GM11168 (cell line): ENCODE measurements around the gene CALU.

ENCODE experiments used
- in situ Hi-C: fragments of 300-500 bp; cut with MboI; formaldehyde crosslinking; loops from one replicate; pipeline ENCODE4 v1.12.0; 2022; ENCODE audit warnings: low sequenced_read_pairs; ENCODE audit not compliant: unreplicated experiment

Gene CALU

DNA sequence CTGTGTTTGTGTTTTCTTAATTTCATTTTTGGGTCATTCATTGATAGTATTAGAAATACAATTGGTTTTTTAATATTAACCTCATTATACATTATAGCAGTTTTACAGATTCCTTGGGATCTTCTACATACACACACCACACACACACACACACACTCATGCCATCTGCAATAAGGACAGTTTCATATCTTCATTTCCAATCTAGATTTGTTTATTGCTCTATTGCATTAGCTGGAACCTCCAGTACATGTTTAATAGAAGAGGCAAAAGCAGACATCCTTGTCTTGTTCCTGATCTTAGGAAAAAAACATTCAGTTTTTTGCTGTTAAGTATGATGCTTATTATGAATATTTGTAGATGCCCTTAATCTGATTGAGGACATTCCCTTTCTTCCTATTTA is 17.8 kb upstream of the CALU start:
- in situ Hi-C loops, result no loop called here

DNA sequence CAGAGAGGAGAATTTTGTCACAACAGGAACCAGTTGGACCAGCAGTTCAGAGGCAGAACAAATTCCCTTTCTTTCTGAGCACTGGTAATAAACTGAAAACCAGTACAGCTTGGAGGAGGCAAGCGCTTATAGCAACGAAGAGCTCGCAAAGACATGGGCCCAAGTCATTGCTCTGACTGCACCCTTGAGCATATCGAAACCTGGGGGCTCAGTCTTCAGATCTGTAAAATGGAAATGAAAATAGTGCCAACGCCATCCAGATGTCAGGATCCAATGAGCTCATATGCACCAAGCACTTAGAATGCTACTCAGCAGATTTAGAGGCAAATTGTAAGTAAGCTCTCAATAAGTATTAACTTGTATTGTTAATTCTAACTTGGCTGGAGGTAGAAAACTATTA is 14.4 kb upstream of the CALU start:
- in situ Hi-C loops, result no loop called here

DNA sequence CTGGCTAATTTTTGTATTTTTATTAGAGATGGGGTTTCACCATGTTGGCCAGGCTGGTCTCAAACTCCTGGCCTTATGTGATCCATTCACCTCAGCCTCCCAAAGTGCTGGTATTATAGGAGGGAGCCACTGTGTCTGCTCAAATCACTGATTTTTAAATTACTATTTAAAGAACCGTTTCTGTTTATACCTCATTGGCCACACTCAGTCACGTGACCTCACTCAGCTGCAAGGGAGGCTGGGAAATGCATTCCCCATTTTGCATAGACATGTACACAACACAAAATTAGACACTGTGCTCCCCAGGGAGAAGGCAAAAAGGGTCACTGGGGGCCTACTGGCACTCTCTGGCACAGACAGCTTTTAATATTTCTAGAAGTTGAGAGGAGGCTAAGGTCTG is 13.6 kb upstream of the CALU start:
- in situ Hi-C loops, result no loop called here

DNA sequence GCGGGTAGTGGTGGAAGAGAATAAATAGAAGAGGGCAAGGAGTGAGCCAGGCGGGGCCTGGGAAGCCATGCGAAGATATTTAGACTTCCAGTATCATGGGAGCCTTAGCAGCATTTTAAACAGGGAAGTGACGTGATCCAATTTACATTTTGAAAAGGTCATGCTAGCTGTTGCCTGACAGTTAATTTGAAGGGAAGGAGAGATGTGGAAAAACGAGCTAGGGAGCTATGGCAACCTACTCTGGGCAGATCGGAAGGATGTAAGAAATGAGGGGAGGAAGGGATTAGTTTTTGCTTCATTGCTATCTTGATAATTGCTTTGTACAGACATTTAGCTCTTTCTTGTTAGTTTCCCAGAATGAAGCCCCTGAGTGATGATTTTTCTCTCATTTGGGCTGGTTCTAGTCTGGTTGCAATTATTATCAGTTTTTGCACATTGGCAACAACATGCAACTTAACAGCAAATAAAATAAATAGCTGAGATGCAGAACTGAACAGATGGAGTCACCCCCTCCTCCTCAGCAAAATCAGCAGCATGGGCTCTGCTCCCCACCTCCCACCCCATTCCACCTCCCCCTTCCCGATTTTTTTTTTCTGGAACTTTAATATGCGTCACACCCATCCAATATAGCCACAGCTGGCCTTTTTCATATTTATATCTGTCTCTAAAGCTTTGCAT is 13.0 kb upstream of the CALU start:
- in situ Hi-C loops, result no loop called here

DNA sequence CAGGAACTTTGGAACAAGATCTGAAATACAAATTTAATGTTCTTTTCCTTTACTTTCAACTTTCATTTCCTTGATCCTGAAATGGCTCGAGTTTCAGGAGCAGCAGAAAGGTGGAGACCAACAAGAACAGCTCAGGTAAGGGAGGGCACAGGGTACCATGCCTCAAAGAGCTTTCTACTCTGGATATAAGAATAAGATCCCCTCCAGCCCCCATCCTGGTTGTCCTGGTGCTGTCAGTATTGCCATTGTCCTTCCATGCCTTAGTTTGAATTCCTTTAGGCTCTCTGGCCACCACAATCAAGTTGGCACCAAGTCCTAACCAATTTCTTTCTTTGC is 12.5 kb upstream of the CALU start:
- in situ Hi-C loops, result no loop called here

DNA sequence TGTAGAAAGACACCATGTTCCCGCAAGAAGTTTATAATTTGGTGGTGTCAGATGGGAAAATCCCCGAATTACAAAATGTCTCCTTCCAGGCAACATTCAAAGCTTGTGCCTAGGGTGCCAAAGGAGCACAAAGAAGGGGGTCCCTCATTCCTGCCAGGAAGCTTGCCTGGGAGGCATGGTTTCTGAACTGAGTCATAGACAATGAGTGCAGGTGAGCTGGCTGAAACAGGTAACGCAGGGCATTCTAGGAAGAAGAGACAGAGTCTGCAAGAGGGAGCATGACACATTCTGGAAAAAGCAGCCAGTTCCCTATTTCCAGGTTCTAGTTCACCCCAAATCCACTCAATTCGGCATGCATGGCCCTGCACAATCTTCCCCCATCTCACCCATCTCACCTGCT is 11.9 kb upstream of the CALU start:
- in situ Hi-C loops, result no loop called here

DNA sequence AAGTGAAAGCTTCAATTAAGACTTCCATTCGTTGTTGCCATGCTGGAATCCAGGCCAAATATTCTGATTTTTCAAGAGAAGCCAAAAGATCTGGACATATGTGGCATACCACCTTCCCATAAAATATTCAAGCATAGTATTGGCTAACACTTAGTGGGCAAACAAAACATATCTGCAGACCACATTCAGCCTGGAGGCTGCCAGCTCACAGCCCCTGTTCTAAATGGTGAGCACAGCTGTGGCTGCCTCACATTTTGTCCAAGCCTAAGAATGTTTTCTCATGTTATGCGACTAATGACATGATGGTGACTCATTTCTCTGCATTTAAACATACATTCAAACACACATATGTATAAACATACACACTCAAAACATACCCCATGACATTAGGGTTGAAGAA is 10.6 kb upstream of the CALU start:
- in situ Hi-C loops, result no loop called here

DNA sequence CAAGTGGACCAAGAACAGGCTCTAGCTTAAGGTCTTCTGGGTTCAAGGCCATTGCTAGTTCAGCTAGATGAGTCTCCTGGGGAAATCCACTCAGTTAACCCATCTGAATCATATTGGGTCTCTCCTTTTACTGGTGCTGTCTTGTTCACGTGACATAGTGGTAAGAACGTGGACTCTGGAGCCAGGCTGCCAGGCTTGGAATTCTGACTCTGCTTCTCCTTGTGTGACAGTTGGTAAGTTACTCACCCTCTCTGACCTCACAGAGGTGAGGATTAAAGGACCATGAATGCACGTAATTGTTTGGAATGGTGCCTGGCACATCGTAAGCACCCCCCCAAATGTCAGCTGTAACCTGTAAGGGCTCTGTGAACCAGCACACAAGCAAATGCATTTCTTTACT is 9.7 kb upstream of the CALU start:
- in situ Hi-C loops, result no loop called here

DNA sequence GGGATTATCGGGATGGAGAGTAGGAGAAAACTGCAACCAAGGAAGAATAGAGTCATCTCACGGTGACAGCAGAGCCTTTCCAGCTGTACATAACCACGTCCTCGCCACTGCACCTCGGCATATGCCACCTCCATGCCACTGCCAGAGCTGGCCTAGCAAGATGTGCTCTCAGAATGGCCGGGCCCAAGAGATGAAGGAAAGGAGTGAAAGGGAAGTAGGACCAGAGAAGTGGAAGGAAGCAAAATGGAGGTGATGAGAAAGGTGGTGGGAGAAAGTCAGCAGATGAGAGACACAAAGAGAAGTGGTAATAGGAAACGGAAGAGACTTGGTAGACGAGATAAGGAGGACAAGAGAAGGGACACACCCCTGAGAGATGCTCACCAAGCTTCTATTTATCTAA is 8.0 kb upstream of the CALU start:
- in situ Hi-C loops, result no loop called here

DNA sequence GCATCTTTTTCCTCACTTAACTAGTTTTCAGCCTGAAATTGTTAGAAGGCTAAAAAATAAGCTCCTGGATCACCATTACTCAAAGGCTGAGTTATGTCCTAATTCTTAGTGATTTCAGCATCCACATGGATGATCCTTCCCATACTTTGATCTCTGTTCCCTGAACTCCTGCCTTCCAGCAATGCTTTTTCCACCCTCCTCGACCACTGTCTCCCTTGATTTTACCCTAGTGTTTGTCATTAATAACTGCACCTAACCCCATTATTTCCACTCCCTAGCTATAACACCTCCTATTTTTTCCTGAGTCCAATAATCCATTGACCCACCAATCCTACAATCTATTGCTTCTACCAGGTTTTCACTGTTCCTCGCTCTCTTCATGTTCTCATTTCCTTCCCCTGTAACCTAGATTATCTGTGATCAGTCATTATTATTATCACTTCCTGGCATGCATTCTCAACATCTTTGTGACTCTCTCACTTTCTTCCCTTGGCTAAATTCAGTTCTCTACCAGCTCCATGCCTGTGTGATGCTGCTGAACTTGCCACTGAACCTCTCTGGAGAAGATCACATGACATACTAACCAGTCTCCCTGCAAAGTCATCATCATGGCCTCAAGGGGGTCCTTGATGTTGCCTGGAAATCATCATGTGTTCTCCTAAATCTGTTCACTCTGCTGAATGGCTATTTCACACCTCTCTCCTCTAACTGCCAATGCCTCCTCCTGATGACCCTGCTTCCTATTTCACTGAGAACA is 6.5 kb upstream of the CALU start:
- in situ Hi-C loops, result no loop called here

DNA sequence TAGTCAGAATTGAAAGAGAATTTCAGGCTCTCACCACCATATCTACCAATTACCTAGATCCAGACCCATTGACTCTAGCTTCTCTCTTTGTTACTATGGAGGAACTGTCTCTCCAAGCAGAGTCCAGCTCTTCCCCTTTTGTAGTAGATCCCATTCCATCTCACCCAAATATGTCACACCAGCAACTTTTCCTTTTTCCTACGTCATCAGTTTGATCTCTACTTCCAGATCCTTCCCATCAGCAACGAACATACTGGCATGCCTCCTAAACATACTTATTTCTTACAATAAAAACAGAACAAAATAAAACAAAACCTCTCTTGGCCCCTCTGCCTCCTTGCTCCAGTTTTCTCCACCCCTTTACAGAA is 5.9 kb upstream of the CALU start:
- in situ Hi-C loops, result no loop called here

DNA sequence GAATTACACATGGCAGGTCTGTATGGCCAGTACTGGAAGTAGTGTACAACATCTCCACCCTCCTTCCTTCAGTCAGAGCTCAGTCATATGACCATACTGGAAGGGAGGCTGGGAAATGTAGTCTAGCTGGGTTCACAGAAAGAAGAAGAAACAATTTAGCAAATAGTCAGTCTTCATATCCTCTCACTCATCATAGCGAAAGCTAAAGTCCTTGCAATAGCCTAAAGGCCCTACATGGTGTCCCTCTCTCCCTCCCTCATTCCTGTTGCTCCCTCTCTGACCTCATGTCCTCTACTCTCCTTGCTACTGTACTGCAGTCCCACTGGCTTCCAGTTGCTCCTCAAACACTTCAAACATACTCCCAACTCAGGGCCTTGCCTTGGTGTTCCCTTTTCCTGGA is 4.3 kb upstream of the CALU start:
- in situ Hi-C loops, result no loop called here

DNA sequence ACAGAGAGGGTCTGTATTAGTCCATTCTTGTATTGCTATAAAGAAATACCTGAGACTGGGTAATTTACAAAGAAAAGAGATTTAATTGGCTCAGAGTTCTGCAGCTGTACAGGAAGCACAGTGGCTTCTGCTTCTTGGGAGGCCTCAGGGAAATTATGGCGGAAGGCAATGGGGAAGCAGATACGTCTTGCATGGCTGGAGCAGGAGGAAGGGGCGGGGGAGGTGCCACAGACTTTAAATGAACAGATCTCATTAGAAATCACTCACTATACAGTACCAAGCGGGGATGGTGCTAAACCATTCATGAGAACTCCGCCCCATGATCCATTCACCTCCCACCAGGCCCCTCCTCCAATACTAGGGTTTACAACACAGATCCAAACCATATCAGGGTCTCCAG is 3.7 kb upstream of the CALU start:
- in situ Hi-C loops, result no loop called here

DNA sequence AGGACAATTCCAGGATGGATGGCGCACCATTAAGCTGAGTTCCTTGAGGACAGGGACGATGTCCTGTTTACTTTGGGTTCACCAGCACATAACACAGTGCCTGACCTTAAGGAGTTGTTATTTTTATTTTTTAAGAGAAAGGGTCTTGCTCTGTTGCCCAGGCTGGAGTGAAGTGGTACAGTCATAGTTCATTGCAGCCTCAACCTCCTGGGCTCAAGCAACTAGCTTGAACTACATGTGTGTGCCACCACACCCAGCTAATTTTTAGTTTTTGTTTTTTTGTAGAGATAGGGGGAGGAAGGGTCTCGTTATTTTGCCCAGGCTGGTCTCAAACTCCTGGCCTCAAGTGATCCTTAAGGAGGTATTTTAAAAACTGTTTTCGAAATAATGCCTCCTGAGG is 1.7 kb upstream of the CALU start:
- in situ Hi-C loops, result no loop called here

DNA sequence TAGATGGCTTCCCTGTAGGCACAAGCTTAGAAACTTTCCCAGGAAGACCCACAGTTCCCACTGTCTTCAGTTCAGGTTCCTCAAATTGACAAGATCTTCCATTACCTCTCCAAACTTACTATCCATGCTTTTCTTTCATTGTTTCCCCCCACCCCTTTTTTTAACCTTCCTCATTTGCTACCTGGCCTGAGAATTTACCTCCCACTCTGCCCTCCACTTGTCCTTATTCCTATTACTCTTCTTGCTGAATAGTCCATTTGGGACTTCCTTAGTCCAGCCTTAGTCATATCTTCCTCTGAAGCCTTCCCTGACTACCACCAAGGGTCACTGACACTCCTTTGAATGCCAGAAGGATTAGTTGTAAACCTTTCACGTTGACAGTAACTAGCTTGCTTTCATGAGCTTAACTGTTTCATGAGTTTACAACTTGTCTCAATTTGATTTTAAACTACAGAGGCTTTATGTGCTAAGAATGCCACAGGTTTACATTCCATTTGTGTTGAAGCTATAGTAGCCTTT is 1.2 kb upstream of the CALU start:
- in situ Hi-C loops, result no loop called here

DNA sequence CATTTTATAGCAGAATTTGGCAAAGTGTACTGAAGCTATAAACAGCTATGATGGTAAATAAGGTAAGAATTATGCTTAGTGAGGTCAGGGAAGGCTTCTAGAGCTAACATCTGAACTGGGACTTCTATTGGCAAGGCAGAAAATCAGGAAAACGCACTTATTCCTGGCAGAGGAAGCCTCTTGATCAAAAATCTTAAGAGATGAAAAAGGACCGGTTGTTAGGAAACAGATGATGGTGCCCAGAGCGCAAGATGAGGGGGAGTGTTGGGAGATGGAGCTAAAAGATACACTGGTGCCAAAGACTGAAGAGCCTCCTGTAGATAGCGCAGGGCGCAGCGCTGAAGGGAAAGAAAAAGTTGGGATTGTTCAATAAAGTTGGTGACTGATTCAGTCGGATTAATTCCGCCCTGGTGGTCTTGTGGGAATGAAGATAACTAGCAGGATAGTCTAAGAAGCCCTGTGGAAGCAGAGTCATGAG is 550 bp upstream of the CALU start:
- in situ Hi-C loops, result no loop called here

DNA sequence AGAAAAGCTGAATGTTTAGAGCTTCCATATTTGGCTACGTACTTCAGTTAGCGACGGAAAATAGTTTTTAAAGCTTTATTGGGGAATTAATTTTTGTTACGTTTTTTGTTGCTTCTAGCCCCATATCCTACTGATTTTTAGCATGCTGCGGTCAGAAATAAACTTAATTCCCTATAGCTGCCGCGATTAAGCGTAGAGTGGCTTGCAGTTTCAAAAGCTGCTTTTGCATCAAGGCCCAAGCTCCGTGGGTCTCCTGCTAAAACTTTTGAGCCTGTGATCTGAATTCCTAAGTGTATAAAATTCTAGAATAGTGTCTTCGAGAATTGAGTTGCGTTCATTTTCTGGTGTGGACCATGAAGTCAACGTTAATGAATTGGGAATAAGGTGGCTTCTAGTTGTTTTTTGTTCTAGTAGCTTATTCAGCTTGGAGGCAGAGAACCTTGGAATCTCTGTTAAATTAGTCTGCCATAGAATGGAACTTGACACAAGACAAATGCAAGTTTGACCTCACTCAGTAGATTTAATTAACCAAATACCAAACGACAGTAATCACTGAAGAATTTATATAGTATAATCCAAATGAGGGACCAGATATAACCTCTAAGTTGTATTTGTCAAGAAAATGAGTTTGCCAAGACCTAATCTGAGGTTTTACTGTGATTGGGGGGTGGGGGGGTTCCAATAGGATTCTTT is 977 bp downstream of the CALU start:
- in situ Hi-C loops, result no loop called here

DNA sequence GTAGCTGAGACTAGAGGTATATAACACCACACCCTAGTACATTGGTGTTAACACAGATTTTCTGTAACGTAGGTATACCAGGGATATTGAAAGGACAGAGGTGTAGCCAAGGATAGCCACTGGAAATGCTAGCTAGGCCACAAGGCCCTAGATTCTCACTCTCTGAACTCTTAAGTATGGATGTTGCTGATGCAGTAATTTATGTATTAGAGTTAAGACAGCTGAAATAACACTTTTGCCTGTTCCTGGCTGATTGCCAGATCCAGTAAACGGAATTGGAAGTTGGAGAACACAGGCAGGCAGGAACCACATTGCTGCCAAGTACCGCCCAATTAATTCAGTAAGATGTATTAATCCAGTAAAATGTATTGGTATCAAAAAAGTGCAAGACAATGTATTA is 1.8 kb downstream of the CALU start:
- in situ Hi-C loops, result no loop called here

DNA sequence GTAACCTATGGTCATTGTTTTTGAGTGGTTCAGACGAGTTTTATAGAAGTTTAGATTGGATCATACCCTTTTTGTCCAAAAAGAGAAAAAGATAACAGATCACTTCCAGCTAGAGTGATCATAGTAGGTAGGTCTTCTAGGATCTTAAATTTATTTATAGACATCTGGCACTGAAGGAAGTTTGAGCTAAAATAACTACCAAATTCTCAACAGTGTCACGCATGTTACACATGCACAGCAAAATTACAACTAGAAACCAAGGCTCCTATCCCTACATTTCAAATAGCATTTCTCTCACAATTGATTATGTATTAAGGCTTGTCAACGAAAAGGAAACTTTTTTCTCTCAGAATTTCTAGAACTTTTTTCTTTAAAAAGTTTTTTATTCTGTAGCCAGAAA is 2.3 kb downstream of the CALU start:
- in situ Hi-C loops, result no loop called here

DNA sequence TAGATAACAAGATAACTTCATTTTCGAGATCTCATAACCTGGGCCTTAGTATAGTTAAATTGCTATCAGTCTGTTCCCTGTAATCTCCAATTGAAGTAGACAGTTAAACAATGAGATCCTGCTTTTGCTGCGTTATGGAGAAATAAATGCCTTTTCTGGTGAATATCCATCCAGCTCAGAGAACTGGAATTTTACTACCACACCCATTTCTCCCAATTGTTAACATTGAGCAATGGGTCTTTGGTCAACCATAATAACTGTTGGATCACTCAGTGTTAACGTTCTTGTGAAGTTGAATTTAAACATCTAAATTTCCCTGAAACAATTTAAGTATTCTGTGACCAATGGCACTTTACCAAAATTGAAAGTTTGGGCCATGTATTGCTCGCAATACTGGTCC is 3.0 kb downstream of the CALU start:
- in situ Hi-C loops, result no loop called here

DNA sequence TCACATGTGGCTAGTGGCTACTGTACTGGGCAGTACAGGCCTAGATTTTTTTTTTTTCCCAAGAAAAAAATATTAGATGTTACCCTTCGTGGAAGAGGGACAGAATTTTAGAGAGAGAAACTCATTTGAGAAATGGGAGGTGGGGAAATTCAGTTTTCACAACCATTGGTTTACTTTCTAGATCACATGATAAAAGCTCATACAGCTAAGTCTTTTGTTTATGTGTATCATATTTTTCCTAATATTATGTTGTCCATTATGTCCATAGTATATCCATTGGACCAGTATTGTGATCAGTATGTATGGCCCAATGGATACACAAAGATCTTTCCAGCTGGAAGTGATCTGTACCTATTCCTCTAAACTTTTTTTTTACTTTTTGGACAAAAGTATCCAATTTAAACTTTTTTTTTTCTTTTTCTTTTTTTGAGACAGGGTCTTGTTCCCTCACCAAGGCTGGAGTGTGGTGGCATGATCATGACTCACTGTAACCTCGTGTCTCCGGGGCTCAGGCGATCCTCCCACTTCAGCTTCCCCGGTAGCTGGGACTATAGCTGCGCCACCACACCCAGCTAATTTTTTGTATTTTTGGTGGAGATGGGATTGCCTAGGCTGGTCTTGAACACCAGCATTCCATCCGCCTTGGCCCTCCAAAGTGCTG is 4.1 kb downstream of the CALU start:
- in situ Hi-C loops, result no loop called here
